ENCODE results near the gene FHIT. TPM values are rescaled to one million over a fixed set of nuclear protein-coding genes. Genes with fewer than 3 reads are reported as not detected.

The FHIT gene
- total RNA-seq, 1 experiment from 2014 or later, result 0.39 TPM

DNA sequence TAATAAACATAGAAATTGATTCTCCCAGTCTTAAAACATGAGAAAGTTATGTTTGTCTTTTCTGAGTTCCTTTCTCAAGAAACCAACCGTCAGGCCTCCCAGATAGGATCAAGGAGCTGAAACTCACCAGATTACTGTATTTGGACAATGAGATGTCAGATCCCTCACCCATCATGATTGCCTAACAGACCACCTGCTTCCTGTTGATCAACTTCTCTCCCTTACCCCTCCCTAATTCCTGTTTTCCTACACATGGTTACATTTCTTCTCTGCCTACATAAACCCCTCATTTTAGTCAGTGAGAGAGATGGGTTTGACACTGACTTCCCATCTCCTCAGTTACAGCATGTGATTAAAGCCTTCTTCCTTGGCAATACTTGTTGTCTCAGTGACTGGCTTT is 917.5 kb downstream of the FHIT start:
- no peak for DNase-seq (ENCODE audit: low read depth)

DNA sequence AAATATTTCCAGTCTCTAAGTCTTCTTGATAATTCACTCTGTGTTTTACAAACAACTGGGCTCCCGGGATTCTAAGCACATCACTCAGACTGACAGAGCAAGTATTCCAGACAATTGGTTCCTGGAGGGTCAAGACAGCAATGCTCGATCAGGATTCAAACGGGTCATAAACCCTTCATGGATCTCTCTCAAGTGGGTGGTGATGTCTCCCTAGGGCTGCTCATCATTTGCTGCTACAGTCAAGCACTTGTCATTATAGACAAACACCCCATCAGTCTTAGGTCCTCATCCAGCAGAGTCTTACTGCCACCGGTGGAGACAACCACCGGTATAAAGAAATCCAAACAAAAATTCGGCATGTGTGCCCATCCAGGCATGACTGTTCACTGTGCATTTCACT is 921.1 kb downstream of the FHIT start:
- DNase-seq (ENCODE audit: low read depth), result no peak

DNA sequence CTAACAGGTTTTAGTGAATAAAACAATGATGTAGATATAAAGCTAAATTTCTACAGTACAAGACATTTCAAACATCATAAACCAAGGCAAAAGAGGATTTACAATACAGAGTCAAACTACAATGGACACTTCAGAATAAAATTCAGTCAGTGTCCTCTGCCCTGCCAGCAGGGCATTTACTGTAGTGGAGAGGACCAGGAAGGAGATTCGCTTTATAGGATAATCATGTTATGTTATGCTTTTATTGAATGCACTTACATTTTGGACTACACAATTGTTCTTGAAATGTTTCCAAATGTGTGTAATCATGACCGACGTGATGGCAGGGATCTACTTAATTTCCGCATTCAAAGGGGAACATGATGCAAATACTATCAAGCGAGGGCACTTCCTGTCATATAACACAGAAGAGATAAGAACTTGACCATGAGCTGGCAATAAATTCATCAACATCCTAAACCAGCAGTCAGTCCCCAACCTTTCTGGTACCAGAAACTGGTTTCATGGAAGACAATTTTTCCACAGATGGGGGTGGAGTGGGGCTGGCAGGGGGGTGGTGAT is 925.6 kb downstream of the FHIT start:
- DNase-seq (ENCODE audit: low read depth), result no peak

DNA sequence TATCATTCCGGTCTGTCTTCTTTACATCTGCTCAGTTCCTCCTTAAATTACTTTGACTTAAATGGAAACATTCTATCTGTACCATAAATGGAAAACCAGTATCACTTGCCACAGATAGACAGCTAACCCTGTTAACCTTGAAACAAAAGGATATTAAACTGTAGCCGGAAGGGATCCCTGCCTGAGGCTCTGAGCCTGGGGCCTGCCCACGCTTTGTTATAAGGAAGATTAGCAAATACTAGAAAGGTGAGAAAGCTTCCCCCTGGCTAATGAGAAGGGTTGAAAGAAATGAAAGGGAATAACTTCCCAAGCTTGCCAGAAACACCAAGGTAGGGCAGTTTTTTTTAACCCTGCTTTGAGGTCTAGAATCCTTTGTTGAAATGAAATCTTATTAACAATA is 927.6 kb downstream of the FHIT start:
- DNase-seq (ENCODE audit: low read depth), result no peak

DNA sequence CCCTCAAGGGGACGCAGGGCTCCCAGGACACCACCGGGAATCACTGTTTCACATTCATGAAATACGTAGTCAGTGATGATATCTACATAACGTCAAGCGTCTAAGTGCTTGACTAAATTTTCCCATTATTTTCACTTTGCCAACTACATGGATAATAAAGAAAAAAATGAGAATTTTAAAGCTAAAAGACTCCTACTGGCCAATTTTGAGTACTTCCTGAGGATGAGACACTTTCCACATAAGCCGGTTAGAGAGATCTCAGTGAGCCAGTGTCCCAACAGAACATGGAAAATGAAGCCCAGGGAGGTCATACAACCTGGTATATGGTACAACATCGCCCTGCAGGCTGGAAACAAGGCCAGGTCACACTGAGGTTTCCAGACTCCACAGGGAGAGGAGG is 928.1 kb downstream of the FHIT start:
- DNase-seq (ENCODE audit: low read depth), result no peak

DNA sequence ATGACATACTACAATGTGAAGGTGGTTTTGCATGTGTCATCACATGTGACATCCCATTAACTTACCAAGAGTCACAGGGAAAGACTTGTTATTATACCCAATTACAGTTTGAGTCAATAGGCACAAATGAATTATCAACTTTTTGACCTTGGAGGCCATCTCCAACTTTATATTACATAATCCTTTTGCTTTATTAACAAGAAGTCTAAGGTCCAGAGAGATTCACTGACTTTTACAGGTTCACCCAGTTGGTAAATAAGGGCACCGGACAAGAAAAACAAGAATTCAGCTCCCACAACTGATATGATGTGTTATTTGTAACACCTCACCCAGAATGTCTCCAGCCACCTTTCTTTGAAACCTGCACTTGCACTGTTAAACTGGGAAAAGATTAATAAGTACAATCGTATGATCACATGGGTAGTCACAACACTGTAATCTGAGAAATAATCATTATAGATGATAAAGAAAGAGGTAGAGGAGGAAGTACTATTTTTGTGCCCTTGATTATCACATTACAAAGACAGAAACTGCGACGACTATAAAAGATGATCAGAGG is 928.9 kb downstream of the FHIT start:
- DNase-seq (ENCODE audit: low read depth), result no peak

DNA sequence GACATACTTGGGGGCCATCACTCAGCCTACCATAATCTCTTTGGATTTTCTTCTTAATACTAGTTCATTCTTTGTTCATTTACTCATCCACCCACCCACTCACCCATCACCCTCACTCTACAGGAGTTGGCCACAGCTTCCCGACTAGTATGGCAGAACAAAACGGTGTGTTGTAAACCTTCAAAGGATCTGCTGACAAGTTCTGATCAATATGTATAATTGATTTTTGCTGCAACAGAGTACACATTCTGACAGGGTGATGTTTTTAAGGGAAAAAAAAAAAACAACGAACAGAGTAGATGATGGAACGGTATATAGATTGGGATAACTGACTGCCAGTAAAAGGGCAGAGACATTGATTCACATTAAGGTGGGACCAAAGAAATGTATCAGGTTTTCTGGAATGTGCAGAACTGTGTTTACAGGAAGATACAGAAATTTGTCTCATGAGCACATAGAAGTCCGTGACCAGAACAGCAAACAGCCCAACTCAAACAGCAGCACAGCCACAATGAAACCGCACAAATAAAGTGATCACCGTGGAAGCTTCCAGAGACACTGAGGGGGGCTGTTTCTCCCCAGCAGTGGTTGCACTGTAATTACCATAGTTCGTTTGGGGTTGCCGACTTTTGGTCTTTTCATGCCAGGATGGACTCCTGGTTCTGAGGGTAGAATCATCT is 931.9 kb downstream of the FHIT start:
- no peak for DNase-seq (ENCODE audit: low read depth)

DNA sequence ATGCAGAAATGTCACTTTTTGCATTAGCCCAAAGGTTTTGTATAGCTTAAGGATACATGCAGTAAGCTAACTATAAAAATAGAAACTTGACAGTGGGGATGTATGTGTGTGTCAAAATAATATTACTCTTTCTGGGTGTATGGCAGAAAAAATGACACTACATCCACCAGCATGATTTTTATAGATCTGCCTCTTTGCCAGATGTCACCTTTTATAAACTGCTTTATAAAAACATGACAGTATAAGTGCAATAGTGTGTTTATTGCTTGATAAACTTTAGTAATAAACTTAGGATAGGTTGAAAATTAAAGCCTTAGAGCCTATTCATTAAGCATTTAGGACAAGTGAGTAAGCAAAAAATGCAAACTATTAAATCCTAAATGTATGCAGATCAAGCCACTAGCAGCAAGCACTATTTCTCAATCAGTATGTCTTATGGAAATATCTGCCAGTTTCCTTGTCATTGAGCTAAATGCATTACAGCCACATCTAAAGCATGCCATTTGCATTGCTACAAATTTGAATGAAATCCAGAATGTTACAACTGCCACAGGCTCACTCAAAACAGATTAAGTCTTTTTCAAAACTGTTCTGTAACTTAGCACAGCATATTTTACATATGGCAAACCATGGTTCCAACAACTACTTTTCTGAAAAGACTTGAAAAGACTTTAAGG is 935.0 kb downstream of the FHIT start:
- DNase-seq (ENCODE audit: low read depth), result peak; percentile 20

DNA sequence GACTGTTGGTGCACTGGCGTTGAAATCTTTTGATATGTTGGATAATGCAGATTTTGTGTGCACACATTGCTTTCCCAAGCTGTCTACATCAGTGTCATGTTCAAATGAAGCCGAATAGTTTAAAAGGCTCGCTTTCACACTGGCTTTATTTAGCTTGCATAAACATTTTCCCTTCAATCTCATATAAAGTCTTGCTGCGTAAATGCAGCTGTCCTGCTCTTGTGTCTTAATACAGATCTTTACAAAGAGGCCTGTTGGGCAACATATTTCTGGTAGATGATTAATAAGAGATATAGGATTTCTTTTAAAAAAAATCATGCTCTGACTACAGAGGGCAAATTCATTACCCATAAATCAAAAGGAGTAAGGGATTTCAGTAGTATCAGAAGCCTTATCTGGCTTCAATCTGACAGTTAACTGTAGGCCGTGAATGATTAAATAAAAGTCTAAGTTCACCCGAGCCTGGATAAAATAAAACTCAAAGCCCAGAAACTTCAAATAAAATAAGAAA is 937.2 kb downstream of the FHIT start:
- DNase-seq (ENCODE audit: low read depth), result no peak

DNA sequence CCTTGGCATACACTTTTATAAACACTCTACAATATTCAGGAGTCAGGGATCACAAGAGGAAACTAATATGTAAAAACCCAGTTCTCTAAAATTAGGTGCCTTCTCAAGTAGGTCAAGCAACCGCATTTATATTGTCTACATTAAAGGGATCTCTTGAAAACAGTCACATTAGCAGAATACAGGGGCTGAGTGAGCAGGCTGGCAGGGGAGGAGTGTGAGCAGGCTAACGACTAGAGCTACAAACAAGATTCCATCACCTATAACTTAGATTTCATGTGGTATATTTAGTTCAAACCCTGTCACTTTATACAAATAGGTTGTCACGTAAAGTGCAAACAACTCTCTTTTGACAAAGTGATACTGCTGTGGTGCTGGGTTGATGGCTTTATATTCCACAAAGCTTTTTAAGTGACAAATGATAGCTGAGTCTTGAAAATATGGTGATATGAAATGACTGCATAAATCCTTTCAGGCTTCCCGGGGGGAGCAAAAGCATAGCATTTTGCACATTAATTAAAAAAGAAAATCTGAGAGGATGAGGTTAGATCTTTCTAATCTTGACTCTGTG is 937.9 kb downstream of the FHIT start:
- DNase-seq (ENCODE audit: low read depth), result no peak

DNA sequence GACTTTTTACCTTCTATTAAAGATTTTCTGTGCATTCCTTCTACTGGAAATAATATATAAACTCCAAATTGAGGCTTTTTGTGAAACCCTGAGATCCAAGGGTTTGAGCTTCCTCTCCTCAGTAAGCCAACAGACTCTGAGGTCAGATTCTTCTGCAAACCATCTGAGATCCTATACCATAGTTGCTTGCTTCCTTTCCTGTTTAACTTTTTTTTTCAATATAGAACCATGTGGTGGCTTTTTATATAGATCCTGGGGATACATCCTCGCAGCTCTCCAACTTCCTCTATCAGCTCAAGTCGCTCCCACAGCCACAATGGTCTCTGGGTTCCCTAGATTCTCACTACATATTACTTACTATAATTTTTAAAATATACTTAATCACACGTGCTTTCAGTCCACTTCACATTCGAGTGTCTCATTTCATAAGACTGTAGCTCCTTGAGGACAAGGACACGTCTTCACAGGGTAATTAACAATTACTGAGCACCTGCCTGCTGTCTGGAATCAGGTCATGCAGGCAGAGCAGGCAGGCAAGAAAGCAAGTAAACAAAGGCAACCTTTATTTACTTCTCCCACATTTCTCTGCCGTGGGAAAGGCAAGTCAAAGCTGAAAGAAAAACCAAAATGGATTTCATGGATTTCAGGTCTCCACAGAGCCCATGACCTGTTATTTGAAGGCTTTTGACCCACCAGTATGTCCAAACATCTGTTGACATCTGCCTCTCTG is 941.5 kb downstream of the FHIT start:
- no peak for DNase-seq (ENCODE audit: low read depth)

DNA sequence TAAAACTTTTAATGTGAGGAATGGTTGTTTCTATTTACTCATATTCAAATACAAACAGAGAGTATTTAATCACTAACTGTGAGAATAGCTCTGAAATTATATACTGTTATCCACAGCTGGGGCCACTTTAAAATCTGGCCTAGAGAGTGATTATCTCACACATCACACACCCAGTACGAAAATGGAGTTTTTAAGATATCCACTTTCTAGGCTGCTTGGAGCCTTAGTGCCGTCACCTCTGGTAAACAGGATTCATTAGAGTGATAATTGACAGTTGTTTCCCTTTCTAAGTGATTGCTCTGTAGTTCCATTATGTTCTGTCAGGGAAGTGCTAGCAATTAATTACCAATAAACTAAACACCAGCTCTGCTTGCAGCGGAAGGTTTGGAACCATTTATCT is 942.4 kb downstream of the FHIT start:
- DNase-seq (ENCODE audit: low read depth), result no peak

DNA sequence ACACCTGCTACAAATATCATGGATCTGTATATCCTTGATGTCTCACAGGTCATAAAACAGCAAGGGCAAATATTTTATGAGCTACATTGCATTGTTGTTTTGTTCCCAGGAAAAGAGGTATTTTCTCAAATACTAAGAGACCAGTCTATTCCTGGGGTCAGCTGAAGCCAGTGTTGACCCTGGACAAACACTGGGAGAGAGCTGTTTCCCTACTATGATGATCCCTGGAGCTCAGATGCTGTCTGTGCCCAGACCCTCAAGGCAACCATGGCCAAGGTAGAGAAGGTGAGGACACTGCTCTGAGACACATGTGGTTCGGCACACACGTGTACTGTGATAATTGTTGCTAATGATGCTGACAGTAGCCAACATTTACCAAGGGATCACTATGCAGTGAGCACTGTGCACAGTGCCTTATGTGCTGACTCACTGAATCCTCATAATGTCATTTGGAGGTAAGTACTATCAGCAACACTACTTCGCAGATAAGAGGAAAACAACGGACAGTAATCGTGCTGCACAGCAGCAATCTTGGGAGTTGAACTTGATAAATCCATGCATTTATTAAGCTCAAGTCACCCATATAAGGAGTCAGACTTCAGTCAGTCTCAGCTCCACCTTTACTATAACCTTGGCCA is 943.6 kb downstream of the FHIT start:
- no peak for DNase-seq (ENCODE audit: low read depth)

DNA sequence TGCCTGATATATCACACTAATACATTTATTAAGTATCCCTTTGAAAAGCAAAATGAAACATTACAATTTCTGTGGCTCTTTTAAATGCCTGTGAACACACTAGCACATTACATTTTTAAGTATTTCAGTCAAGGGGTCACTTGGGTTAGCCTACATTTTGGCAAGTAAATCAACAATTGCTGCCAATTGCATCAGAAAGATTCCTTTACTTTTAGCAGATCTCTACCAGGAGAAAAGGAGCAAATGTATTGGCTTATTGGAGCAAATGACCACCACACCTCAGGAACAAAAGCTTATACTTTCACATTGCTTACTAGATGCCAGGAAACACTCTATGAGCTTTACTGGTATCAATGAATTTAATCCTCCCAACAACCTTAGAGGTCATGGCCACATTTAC is 947.1 kb downstream of the FHIT start:
- DNase-seq (ENCODE audit: low read depth), result no peak

DNA sequence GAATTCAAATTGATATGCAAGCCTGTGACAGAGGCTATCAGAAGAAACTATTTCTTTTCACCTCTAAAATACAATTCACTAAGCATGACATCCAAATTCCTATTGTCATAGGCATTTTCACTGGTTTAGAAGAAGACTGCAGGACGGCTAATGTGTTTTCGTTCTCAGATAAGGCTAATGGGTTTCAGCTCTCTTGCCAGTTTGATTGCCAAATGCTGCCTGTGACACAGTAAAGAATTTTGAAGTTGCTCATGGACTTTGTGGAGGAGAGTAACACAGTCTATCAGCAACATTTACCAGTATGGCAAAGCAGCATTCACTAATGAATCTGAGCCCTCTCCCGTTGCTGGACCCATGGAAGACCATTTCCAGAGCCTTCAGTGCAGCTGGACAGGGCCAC is 948.1 kb downstream of the FHIT start:
- DNase-seq (ENCODE audit: low read depth), result no peak

DNA sequence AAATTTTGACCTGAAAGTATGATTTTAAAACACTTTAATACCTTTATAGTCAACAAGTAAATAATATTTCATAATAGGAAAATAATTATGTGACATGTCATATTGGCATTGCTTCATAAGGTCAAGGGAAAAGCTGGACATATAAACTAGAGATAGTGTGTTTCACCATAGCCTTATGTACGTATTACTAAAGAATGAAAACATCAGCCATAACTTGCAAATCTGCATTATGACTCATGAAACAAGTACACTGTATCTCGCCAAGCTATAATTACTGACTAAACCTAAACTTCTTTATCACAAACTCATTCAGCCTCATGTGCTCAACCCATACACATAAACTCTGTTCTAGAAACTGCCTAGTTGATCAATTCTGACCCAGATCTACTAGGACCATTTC is 950.1 kb downstream of the FHIT start:
- peak; percentile 22 for DNase-seq (ENCODE audit: low read depth)

DNA sequence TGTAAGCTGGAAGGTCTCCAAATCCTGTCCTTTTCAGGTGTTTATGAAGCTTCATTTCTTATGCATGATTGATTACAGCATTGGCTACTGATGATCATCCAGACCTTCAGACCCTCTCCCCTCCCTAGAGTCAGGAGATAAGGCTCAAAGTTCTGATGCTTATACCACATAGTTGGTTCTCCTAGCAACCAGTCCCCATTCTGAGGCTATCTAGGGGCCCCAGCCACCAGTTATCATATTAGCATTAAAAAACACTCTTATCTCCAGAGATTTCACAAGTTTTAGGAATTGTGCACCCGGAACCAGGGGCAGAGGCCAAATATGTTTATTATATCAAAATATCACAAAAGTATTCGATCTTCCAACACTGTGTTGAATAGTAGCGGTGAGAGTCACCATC is 953.1 kb downstream of the FHIT start:
- no peak for DNase-seq (ENCODE audit: low read depth)

DNA sequence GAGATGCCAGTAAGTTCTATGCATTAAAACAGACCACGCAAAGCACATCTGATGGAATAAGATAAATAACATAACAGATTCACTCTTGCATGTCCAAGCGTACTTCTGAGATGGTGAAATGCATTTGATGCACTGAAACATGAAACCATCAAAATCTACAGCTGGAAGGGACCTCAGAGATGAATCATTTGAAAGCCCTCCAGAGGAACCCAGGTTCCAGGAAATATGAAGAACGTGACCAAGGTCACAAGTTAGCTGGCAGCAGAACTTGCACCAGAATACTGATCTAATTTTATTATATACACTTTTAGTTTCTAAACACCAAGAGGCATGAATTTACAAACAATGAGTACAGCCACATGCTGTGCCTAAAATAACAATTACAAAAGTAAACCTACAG is 957.1 kb downstream of the FHIT start:
- DNase-seq (ENCODE audit: low read depth), result peak; percentile 61

DNA sequence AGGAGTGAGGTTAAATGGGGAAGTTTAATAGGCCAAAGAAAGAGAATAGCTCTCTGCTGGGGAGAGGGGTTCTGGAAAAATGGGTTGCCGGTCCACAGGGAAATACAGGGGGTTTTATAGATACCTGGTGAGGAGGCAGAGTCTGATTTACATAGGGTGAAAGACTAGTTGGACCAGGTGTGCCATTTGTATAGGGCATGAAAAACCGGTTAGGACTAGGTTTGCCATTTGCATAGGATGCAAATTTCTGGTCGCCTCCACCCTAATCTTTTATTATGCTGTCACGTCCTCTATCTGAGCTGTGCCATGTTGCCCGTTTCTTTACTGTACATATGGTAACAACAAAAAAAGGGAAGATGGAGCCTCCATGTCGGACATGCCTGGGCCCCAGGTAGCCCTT is 960.1 kb downstream of the FHIT start:
- DNase-seq (ENCODE audit: low read depth), result no peak

DNA sequence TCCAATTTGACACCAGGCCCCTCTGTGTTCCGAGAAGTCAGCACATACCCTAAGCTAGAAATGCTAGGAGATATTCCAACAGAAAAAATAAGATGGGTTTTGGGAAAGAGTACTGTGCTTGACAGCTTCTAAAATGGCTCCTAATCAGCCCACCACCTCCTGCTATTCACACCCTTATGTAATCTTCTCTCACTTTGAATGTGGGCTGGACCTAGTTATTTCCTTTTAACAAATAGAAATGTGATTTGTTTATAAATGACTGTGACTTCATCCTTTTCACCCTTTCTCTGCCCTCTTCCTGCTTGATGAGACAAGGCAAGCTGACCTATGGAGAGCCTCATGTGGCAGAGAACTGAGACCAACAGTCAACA is 961.1 kb downstream of the FHIT start:
- no peak for DNase-seq (ENCODE audit: low read depth)

DNA sequence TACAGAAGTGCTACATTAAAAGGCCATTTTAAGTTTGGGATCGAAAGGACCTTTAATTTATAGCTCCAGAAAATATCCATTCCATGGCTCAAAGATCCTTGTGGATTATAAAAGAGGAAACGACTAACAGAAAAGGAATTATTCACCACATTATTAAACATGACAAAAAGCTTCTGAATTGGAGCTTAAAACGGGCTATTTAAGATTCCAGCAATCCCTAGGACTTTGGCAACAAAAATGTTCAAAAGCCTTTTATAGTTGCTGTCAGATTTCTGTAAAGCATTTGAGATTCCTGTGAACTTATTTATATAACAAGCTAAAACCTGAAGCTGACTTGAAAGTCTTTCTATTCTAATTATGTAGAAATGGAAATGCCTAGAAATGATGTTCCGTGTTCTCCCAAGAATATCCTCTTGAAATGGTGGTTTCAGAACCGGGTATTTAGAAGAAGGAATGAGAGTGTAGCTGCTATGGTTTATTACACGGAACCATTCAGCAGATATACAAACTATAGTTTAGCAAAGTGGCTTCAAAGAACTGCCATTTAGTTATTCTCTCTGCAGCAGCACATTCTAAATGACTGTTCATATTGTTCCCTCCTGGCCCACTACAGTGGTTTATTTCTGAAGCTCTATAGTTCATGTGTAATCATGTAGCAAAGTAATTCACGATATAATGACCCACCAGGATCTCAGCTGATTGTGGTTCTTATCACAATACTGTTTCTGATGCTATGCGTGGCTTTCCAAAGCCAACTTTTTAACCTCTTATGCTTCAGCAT is 961.7 kb downstream of the FHIT start:
- DNase-seq (ENCODE audit: low read depth), result no peak

All from M059J (cell line).